Omental fat pad (tissue), 4 donors: ENCODE measurements around the gene SBF1. TPM values are rescaled to one million over a fixed set of nuclear protein-coding genes. Genes with fewer than 3 reads are reported as not detected.
A peak's percentile ranks its signal among the peaks of the same experiment; 100 is the strongest.
"Not testable (repeated sequence)": the region's sequence is repeated elsewhere in the genome, so short reads cannot be mapped to it uniquely, and the experiment has no call there.

Experiments
- ATAC-seq: fragments of 150-250 bp; one replicate; pipeline ENCODE4 v1.9.1; 2016; ENCODE audit warnings: mild to moderate bottlenecking, moderate library complexity; ENCODE audit not compliant: low FRiP score
- DNase-seq: peaks from one replicate; pipeline ENCODE4 v3.0.0-alpha.2; 2019; ENCODE audit warnings: low spot score
- total RNA-seq, 4 donors: library from RNA; depleted of rRNA; stranded (reverse); fragments of >200 nt; gene quantifications; one replicate each; pipeline ENCODE4 v1.1.0, GENCODE V29; 2016
- TF ChIP-seq, protein P1 (sequence below), 3 donors: fragments of 450-650 bp; IDR thresholded peaks; one replicate each; pipeline ENCODE4 v1.5.1; 2016 to 2017; ENCODE audit warnings: antibody characterized with exemption in 3 of 3, mild to moderate bottlenecking in 3 of 3, moderate library complexity in 2 of 3

Gene SBF1
- total RNA-seq, 4 donors from 2014 or later: 37.5 to 66.8 (median 43.8) TPM

DNA sequence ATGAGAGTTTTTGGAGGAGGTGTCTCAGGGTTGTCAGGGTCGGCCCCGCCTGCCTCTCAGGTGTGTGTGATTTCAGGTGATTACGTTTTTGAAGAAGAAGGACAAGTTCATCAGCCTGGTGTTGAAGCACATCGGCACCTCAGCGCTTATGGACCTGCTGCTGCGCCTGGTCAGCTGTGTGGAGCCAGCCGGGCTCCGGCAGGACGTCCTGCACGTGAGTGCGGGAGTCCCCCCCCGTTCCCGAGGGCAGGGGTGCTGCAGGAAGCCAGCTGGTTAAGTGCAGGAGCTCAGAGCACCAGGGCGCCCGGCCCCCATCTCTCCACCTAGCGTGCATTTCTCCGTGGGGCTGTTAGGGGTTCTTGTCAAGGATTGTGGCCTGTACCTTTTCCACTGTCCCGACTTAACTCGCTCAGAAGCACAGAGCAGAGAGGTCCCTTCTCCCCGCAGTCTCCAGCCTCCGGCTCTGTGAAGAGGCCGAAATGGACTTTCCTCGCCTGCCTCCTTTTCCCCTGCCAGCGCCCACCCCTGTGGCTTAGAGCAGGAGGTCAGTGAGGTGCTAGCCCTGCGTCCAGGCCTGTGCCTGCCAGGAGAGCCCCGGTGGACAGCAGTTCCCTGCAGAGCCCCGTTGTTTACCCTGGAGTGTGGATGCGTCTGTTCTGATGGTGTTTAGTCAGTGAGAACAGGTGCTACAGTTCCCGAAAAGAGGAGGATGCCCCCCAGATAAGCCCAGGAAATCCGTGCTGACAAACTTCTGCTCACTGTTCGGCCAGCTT is 60.2 kb downstream of the SBF1 start:
- ATAC-seq (no peak), DNase-seq (no peak)
- TF ChIP-seq, protein P1, sequence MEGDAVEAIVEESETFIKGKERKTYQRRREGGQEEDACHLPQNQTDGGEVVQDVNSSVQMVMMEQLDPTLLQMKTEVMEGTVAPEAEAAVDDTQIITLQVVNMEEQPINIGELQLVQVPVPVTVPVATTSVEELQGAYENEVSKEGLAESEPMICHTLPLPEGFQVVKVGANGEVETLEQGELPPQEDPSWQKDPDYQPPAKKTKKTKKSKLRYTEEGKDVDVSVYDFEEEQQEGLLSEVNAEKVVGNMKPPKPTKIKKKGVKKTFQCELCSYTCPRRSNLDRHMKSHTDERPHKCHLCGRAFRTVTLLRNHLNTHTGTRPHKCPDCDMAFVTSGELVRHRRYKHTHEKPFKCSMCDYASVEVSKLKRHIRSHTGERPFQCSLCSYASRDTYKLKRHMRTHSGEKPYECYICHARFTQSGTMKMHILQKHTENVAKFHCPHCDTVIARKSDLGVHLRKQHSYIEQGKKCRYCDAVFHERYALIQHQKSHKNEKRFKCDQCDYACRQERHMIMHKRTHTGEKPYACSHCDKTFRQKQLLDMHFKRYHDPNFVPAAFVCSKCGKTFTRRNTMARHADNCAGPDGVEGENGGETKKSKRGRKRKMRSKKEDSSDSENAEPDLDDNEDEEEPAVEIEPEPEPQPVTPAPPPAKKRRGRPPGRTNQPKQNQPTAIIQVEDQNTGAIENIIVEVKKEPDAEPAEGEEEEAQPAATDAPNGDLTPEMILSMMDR (IDR thresholded peaks at IDR 0.05): no peak

DNA sequence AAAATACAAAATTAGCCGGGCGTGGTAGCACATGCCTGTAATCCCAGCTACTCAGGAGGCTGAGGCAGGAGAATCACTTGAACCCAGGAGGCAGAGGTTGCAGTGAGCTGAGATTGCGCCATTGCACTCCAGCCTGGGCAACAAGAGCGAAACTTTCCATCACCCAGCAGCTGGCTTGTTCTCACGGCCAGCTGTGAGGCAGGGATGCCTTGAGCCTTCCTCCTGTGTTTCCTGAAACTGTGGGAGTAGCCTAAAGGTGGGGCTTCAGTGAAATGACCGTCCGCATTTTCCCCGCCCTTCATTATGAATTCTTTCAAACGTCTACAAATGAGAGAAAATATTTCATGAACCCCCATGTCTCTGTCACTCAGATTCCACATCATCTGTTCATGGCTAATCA is 65.9 kb downstream of the SBF1 start:
- DNase-seq, ATAC-seq: not testable (repeated sequence)

DNA sequence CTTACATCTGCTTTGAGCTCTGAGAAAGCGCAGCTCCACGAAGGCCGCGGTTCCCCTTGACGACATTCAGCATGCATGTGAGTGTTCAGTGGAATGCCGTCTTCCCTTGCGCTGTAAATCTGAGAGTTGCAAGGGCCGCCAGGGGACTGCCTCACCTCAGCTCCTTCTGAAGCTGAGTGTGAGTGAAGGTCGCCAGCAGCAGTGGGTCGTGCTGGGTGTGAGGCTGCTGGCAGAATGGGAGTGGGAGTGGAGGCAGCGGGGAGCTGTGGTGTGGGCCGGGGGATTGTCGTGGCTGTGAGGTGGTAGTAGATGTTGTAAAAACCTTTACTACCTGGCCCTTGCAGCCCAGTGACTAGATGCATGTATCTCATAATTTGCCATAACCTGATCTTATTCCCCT is 66.5 kb downstream of the SBF1 start:
- no peak for DNase-seq
- ATAC-seq: no peak
- TF ChIP-seq, protein P1 (IDR thresholded peaks at IDR 0.05): no peak

DNA sequence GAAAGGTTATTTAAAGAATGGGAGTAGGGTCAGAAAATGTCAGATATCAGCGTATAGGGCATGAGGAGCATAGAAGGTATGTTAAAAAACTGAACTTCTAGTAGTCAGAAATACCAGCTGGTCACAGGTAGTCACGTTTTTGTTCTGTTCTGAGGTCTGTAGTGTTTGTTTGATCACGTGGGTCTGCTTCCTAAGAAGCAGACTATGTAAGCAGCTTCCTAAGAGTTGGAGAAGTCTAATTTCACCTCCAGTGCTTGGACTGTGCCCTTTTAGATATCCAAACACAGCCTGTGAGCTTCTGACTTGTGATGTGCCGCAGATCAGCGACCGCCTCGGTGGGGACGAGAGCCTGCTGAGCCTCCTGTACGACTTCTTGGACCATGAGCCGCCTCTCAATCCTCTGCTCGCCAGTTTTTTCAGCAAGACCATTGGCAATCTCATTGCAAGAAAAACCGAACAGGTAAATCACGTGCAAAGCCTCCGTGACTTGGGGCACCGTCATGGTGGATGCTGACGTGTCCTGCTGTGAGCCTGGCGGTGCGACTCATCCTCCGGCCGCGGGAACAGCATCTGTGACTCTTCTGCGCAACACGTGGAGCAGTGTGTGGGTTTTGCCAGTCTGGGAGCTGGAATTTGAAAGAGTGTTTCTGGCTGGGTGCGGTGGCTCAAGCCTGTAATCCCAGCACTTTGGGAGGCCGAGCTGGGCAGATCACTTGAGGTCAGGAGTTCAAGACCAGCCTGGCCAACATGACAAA is 68.2 kb downstream of the SBF1 start:
- no peak for ATAC-seq
- no peak for DNase-seq
- TF ChIP-seq, protein P1 (IDR thresholded peaks at IDR 0.05): no peak

DNA sequence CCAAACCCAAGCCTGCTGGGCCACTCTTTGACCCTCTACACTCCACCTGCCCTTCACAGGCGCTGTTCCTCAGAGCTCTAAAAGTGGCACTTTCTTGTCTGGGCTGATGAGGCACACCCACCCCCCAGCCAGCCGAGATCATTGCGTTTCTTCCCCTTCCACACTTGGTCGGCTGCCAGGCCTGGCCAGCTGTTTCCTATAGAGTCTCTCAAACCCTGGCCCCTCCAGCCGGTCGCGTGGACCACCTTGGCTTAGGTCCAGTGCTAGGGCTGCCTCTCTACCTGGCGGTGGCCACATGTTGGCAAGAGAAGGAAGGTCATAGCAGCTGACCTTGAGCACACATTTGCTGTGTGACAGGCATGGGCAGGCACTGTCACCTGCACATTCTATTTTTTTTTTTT is 71.1 kb downstream of the SBF1 start:
- peak; percentile 17 for ATAC-seq
- TF ChIP-seq, protein P1 (IDR thresholded peaks at IDR 0.05): no peak
- no peak for DNase-seq

DNA sequence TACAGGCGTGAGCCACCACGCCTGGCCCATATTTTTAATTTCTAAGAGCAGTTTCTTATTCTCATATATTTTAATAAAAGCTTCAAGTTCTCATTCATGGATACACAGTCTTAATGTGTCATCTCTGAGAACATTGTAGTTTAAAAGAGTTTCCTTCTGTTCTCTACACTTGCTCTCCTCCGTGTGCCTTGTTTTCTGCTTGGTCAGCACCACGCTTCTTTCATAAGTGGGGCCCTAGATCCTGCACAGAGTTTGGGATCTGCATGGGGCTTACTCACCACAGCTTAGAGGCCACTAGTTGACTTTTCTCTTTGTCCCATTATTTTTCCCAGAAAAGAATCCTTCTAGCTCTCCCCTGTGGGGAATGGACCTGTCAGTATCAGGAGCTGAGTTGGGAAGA is 72.9 kb downstream of the SBF1 start:
- TF ChIP-seq, protein P1 (IDR thresholded peaks at IDR 0.05): no peak
- no peak for ATAC-seq
- no peak for DNase-seq

DNA sequence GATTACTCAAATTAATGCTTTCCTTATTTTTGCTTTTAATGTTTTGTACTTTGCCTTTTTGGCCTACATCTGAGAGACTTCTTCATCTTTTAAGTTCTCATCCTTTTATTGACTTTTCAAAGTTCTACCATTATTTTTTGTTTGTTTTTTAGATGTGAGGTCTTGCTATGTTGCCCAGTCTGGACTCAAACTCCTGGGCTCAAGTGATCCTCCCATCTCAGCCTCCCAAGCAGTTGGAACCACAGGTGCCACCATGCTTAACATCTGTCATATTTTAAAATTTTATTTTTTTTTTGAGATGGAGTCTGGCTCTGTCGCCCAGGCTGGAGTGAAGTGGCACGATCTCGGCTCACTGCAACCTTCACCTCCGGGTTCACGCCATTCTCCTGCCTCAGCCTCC is 73.9 kb downstream of the SBF1 start:
- TF ChIP-seq, protein P1 (IDR thresholded peaks at IDR 0.05): no peak
- ATAC-seq (no peak), DNase-seq (no peak)
